Esophagus muscularis mucosa (tissue), 4 donors: ENCODE data around the gene SORCS2. TPM values are rescaled to one million over a fixed set of nuclear protein-coding genes. Genes with fewer than 3 reads are reported as not detected.

Source experiments
- DNase-seq: peaks from one replicate; pipeline ENCODE4 v3.0.0-alpha.2; 2017; ENCODE audit errors: extremely low spot score
- H3K27ac ChIP-seq, 4 donors: fragments of 200-600 bp; sonication (generic); replicated peaks in 1 of 4; 1 replicate in 3 of 4; 2 replicates in 1 of 4; pipeline ENCODE4 v1.5.1; 2016 to 2019; ENCODE audit warnings: mild to moderate bottlenecking in 1 of 4
- H3K27me3 ChIP-seq, 4 donors: fragments of 200-600 bp; sonication (generic); one replicate each; pipeline versions ENCODE4 v1.5.1 to v1.6.0; 2016 to 2019
- H3K36me3 ChIP-seq, 4 donors: fragments of 200-600 bp; sonication (generic); one replicate each; pipeline ENCODE4 v1.5.1; 2016 to 2019
- H3K4me1 ChIP-seq, 4 donors: fragments of 200-600 bp; sonication (generic); one replicate each; pipeline ENCODE4 v1.5.1; 2016 to 2019
- H3K4me3 ChIP-seq, 4 donors: fragments of 200-600 bp; sonication (generic); 1 replicate in 2 of 4; 2 replicates in 2 of 4; pipeline ENCODE4 v1.5.1; 2016 to 2019; ENCODE audit warnings: mild to moderate bottlenecking in 4 of 4, moderate library complexity in 1 of 4
- H3K9me3 ChIP-seq, 4 donors: fragments of 200-600 bp; sonication (generic); 1 replicate in 3 of 4; 2 replicates in 1 of 4; pipeline ENCODE4 v1.5.1; 2016 to 2019
- CTCF ChIP-seq, 3 experiments: fragments of 200-600 bp in 2 of 3; fragments of 450-650 bp in 1 of 3; sonication (generic) in 2 of 3; IDR thresholded peaks; one replicate each; pipeline ENCODE4 v1.5.1; 2017 to 2019; ENCODE audit warnings: antibody characterized with exemption in 3 of 3, mild to moderate bottlenecking in 2 of 3, moderate library complexity in 1 of 3
- EP300 ChIP-seq: sonication (generic); formaldehyde crosslinking; IDR thresholded peaks from one replicate; pipeline ENCODE4 v1.6.1; 2017; ENCODE audit warnings: antibody characterized with exemption
- POLR2A ChIP-seq: fragments of 450-650 bp; IDR thresholded peaks from one replicate; pipeline ENCODE4 v1.6.1; 2017; ENCODE audit warnings: antibody characterized with exemption, moderate library complexity, mild to moderate bottlenecking, low read depth
- POLR2AphosphoS5 ChIP-seq, 2 donors: sonication (generic); formaldehyde crosslinking; IDR thresholded peaks; one replicate each; pipeline ENCODE4 v1.6.1; 2017; ENCODE audit warnings: antibody characterized with exemption in 2 of 2
- WGBS: methylation state at CpG from one replicate; pipeline ENCODE4 v1.1.5; 2018; 5-methylcytosine and 5-hydroxymethylcytosine counted together
- intact Hi-C: fragments of 100-400 bp; cut with DNase I; formaldehyde crosslinking; loops from one replicate; pipeline ENCODE4 v1.15.1; 2023
- total RNA-seq, 4 donors: library from RNA; depleted of rRNA; stranded (reverse); fragments of >200 nt; gene quantifications; one replicate each; pipeline versions ENCODE4 v1.1.0 to v1.2.1, GENCODE V29; 2016

SORCS2 gene
- total RNA-seq, 4 donors from 2014 or later: 3.3 to 10.1 (median 4.3) TPM

GRCh38 chr4:7719354-7720174 is 527.2 kb downstream of the SORCS2 start:
- Histone ChIP-seq H3K27ac (no peak overlapping the region), H3K4me1 (peaks cover 4 to 8% (median 7%) of the 10 kb centered on the region in 4 donors), H3K9me3 (no peaks in the 10 kb centered on the region), H3K4me3 (peak overlapping the region in 2 of 4 donors; percentile 28 to 38), H3K36me3 (peaks cover 0 to 17% (median 4%) of the 10 kb centered on the region in 4 donors), H3K27me3 (peaks cover 0 to 6% (median 0%) of the 10 kb centered on the region in 4 donors)
- TF ChIP-seq EP300: no peak
- no peak for TF ChIP-seq POLR2A
- no peak for TF ChIP-seq POLR2AphosphoS5 (IDR thresholded peaks at IDR 0.05)
- peak; percentile 70 to 84 (median 80) for TF ChIP-seq CTCF (IDR thresholded peaks at IDR 0.05)
- DNase-seq: no peak
- WGBS: 39% methylated on average over 20 of the region's 33 CpGs
- intact Hi-C loops: loop anchor here (2.0 to 10.0 kb wide), 3 partner anchors 255 to 527 kb away; partner anchors contain the start of gene SORCS2

- WGBS: 78% methylated on average over 13 of the region's 13 CpGs
Observed at GRCh38 chr4:7721984-7722551, 529.7 kb downstream of the SORCS2 start.

DNA sequence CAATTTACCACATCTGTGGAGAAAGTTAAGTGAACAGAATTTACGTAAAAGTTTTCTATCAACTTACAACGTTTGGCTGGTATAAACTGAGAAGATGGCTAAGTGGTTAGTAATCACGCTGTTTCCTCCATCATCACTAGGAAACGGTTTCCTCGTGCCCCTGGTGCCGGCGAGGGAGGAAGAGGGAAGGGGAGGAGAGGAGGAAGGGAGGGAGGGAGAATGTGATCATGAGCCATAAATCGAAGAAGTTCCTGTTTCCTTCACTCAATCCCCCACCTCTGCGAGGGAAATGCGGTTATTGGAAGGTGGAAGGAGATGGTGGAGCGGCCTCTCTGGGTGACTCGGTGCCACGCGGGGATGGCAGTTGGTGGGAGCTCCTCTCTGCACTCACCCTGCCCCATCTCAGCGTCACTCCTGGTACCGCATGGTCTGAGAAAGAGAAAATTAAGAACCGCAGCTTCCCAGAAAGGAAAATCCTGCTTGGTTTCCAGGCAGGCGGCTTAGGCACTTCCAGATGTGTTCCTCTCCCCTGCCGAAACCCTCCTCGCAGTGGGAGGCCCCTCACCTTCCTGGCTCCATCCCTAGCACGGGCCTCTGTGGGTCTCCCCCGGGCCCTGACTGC is 530.5 kb downstream of the SORCS2 start:
- DNase-seq: no peak
- H3K4me1 ChIP-seq: peaks cover 4 to 8% (median 7%) of the 10 kb centered on the region in 4 donors
- peaks cover 0 to 6% (median 0%) of the 10 kb centered on the region in 4 donors for H3K27me3 ChIP-seq
- TF ChIP-seq POLR2A (no peak), CTCF (IDR thresholded peaks at IDR 0.05) (no peak), EP300 (no peak), POLR2AphosphoS5 (IDR thresholded peaks at IDR 0.05) (no peak)
- H3K27ac ChIP-seq: no peak overlapping the region
- 85% methylated on average over 22 of the region's 22 CpGs for WGBS
- peaks cover 0 to 15% (median 3%) of the 10 kb centered on the region in 4 donors for H3K36me3 ChIP-seq
- H3K9me3 ChIP-seq: no peaks in the 10 kb centered on the region
- no peak overlapping the region for H3K4me3 ChIP-seq
- intact Hi-C loops: no loop called here

More at GRCh38 chr4:7721984-7722551, 529.7 kb downstream of the SORCS2 start:
- Histone ChIP-seq H3K4me3 (no peak overlapping the region), H3K36me3 (peaks cover 0 to 16% (median 6%) of the 10 kb centered on the region in 4 donors), H3K27me3 (peaks cover 0 to 6% (median 0%) of the 10 kb centered on the region in 4 donors), H3K9me3 (no peaks in the 10 kb centered on the region), H3K27ac (no peak overlapping the region), H3K4me1 (peaks cover 4 to 8% (median 7%) of the 10 kb centered on the region in 4 donors)
- intact Hi-C loops: no loop called here
- no peak for TF ChIP-seq POLR2A
- no peak for TF ChIP-seq POLR2AphosphoS5 (IDR thresholded peaks at IDR 0.05)
- TF ChIP-seq EP300: no peak
- no peak for DNase-seq

DNA sequence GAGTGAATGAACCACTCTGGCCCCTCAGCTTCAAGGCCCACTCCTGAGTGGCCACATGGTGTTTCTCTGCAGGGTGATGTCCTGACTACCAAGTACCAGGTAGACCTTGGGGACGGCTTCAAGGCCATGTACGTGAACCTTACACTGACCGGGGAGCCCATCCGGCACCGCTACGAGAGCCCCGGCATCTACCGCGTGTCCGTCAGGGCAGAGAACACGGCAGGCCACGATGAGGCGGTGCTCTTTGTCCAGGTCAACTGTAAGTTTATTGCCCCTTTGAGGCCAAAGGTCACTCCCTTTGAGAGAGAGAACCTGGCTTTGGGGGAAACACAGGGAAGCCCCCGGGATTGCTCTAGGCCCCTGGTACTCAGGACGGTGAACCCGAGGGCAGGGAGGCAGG is 531.3 kb downstream of the SORCS2 start:
- no peak for DNase-seq
- 97% methylated on average over 13 of the region's 16 CpGs for WGBS
- Histone ChIP-seq H3K27ac (no peak overlapping the region), H3K4me3 (no peak overlapping the region), H3K9me3 (no peaks in the 10 kb centered on the region), H3K4me1 (peaks cover 4 to 8% (median 7%) of the 10 kb centered on the region in 4 donors), H3K36me3 (peaks cover 0 to 19% (median 4%) of the 10 kb centered on the region in 4 donors), H3K27me3 (peaks cover 0 to 6% (median 0%) of the 10 kb centered on the region in 4 donors)
- TF ChIP-seq EP300: no peak
- TF ChIP-seq POLR2A: no peak
- no peak for TF ChIP-seq POLR2AphosphoS5 (IDR thresholded peaks at IDR 0.05)
- TF ChIP-seq CTCF (IDR thresholded peaks at IDR 0.05): no peak
- intact Hi-C loops: no loop called here

DNA sequence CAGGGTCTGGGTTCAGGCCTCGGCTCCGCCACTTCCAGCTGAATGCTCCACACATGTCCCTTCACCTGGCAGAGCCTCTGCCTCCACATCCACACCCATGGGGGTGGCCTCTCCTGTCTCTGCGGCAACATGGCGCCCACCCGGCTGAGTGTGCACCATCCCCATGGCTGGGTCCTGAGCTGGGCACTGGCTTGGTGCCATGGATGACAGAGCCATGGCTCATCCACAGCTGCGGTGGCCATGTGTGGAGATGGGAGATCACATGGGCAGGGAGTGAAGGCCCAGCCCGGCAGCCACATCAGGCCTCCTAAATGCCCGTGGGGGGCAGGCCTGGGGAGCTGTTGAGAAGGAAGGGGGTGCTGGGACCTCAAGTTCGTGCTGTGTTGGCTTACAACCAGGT is 533.6 kb downstream of the SORCS2 start:
- Histone ChIP-seq H3K27ac (no peak overlapping the region), H3K27me3 (no peaks in the 10 kb centered on the region), H3K4me1 (no peaks in the 10 kb centered on the region), H3K36me3 (peaks cover 0 to 25% (median 11%) of the 10 kb centered on the region in 4 donors), H3K4me3 (no peak overlapping the region), H3K9me3 (no peaks in the 10 kb centered on the region)
- no peak for DNase-seq
- TF ChIP-seq CTCF (IDR thresholded peaks at IDR 0.05): no peak
- TF ChIP-seq POLR2AphosphoS5 (IDR thresholded peaks at IDR 0.05): no peak
- TF ChIP-seq EP300: no peak
- no peak for TF ChIP-seq POLR2A
- WGBS: 80% methylated on average over 1 of the region's 9 CpGs
- intact Hi-C loops: no loop called here
